NCI-H2227 treated with DMSO at 0.1 percent for 48 hours (cell line): ENCODE measurements around the gene SIDT2.

Source experiments
- DNase-seq: peaks from one replicate; lab custom pipeline; 2025; lab: John Stamatoyannopoulos, UW

SIDT2 gene

GRCh38 chr11:117222991-117223740 is 44.6 kb downstream of the SIDT2 start:
- DNase-seq, result no peak

GRCh38 chr11:117223741-117224689 is 45.5 kb downstream of the SIDT2 start:
- no peak for DNase-seq

- no peak for DNase-seq
Measured at GRCh38 chr11:117225553-117226170, 47.1 kb downstream of the SIDT2 start.

- DNase-seq, result peak; percentile 58
Measured at GRCh38 chr11:117226388-117227385, 48.1 kb downstream of the SIDT2 start.

- DNase-seq, result no peak
Measured at GRCh38 chr11:117228091-117228490, 49.5 kb downstream of the SIDT2 start.

- DNase-seq, result no peak
Measured at GRCh38 chr11:117229411-117229810, 50.9 kb downstream of the SIDT2 start.

- no peak for DNase-seq
Measured at GRCh38 chr11:117229931-117230285, 51.4 kb downstream of the SIDT2 start.

- no peak for DNase-seq
Measured at GRCh38 chr11:117230286-117230961, 51.9 kb downstream of the SIDT2 start.

- no peak for DNase-seq
Measured at GRCh38 chr11:117230999-117231841, 52.7 kb downstream of the SIDT2 start.

GRCh38 chr11:117231842-117232091 is 53.2 kb downstream of the SIDT2 start, which contains the start of gene PCSK7:
TSS of gene PCSK7 (minus strand) at chr11:117232073. CDS start at chr11:117229844, 2,229 bp downstream.
- DNase-seq, result no peak

GRCh38 chr11:117232092-117232878 is 53.7 kb downstream of the SIDT2 start, which contains the start of gene RNF214:
TSS of gene RNF214 (plus strand) at chr11:117232671. CDS start at chr11:117234273, 1,602 bp downstream.
- DNase-seq, result peak; percentile 47

GRCh38 chr11:117232911-117233409 is 54.4 kb downstream of the SIDT2 start:
- no peak for DNase-seq

- no peak for DNase-seq
Measured at GRCh38 chr11:117238221-117238620, 59.7 kb downstream of the SIDT2 start.

GRCh38 chr11:117239295-117239694 is 60.8 kb downstream of the SIDT2 start:
- no peak for DNase-seq
